K562 (cell line): ENCODE measurements around the gene ABCG5. TPM values are rescaled to one million over a fixed set of nuclear protein-coding genes. Genes with fewer than 3 reads are reported as not detected.
A peak's percentile ranks its signal among the peaks of the same experiment; 100 is the strongest.

Experiments
- ATAC-seq: fragments of 200-7000 bp; cut with Tn5 transposase; 3 replicates; pipeline ENCODE4 v1.9.1; 2020; ENCODE audit warnings: moderate library complexity
- BruUV-seq: library from RNA; stranded (reverse); fragments of 400-500 nt; replicated peaks from 2 replicates; lab custom pipeline; 2021; lab: Mats Ljungman, UMichigan
- CTCF ChIA-PET: fragments of 300-600 bp; formaldehyde crosslinking; extraction: SDS; loops from one replicate; lab custom pipeline; 2021; ENCODE audit warnings: low intra/inter-chr PET ratio; lab: Yijun Ruan, JAX
- POLR2A ChIA-PET: fragments of 300-600, 350-650 bp; sonication (Branson Sonifier 250); formaldehyde crosslinking; extraction: SDS; loops from one replicate; lab custom pipeline; 2021; ENCODE audit warnings: antibody characterized with exemption, inconsistent platforms; lab: Yijun Ruan, JAX
- DNase-seq, 4 experiments: peaks; one replicate each; pipeline versions ENCODE4 v3.0.0 to v3.0.0-alpha.2; 2011 to 2018; ENCODE audit warnings: low spot score in 3 of 4, mixed read lengths in 3 of 4; ENCODE audit errors: extremely low read depth in 1 of 4
- FAIRE-seq: peaks from 2 replicates; lab custom pipeline; 2011; peaks lifted over from hg19 to GRCh38; lab: Jason Lieb, UNC
- H2AFZ ChIP-seq: 2 replicates; pipeline ENCODE4 v1.6.0; 2011; ENCODE audit warnings: low read depth, low read length, control low read depth, inconsistent platforms
- H3K27ac ChIP-seq: fragments of 200-600 bp; 3 replicates; pipeline ENCODE4 v1.8.0; 2011; ENCODE audit warnings: low read depth, mild to moderate bottlenecking, control low read depth, inconsistent platforms, low read length, moderate library complexity, mixed read lengths; ENCODE audit errors: extremely low read depth
- H3K27me3 ChIP-seq, 2 experiments: fragments of 300-600 bp in 1 of 2; 2 replicates in 1 of 2; 3 replicates in 1 of 2; pipeline versions ENCODE4 v1.6.0 to v1.8.0; 2011; ENCODE audit warnings: inconsistent platforms in 2 of 2, low read length in 2 of 2, mild to moderate bottlenecking in 1 of 2, mixed read lengths in 1 of 2, moderate library complexity in 1 of 2; ENCODE audit not compliant: control insufficient read depth in 2 of 2, insufficient read depth in 2 of 2
- H3K36me3 ChIP-seq: fragments of 300-600 bp; 3 replicates; pipeline ENCODE4 v1.8.0; 2011; ENCODE audit warnings: mild to moderate bottlenecking, low read length, inconsistent platforms; ENCODE audit not compliant: control insufficient read depth, insufficient read depth
- H3K4me1 ChIP-seq, 2 experiments: fragments of 200-600 bp in 1 of 2; replicated peaks in 1 of 2; 2 replicates in 1 of 2; 3 replicates in 1 of 2; pipeline versions ENCODE4 v1.5.1 to v1.8.0; 2011; ENCODE audit warnings: inconsistent platforms in 2 of 2, low read length in 2 of 2, mild to moderate bottlenecking in 1 of 2, mixed read lengths in 1 of 2, moderate library complexity in 1 of 2; ENCODE audit not compliant: control insufficient read depth in 2 of 2, insufficient read depth in 2 of 2
- H3K4me2 ChIP-seq: 2 replicates; pipeline ENCODE4 v1.6.1; 2011; ENCODE audit warnings: low read length, control low read depth, inconsistent platforms, mixed read lengths; ENCODE audit not compliant: insufficient read depth
- H3K4me3 ChIP-seq: fragments of 200-600 bp; sonication (generic), shearing (Covaris generic); 2 replicates; pipeline ENCODE4 v1.5.1; 2016; ENCODE audit warnings: control low read depth, inconsistent platforms
- H3K79me2 ChIP-seq: fragments of 200-600 bp; 3 replicates; pipeline ENCODE4 v1.8.0; 2011; ENCODE audit warnings: low read length, inconsistent platforms; ENCODE audit not compliant: control insufficient read depth, insufficient read depth
- H3K9ac ChIP-seq, 2 experiments: 2 replicates each; pipeline versions ENCODE4 v1.6.0 to v1.6.1; 2011; ENCODE audit warnings: low read depth in 2 of 2, low read length in 2 of 2, control low read depth in 1 of 2, inconsistent platforms in 1 of 2, mild to moderate bottlenecking in 1 of 2, mixed read lengths in 1 of 2; ENCODE audit not compliant: insufficient read depth in 1 of 2
- H3K9me1 ChIP-seq: one replicate; pipeline ENCODE4 v1.6.0; 2011; ENCODE audit warnings: inconsistent platforms, mild to moderate bottlenecking, low read length, moderate library complexity; ENCODE audit not compliant: control insufficient read depth, insufficient read depth
- H3K9me3 ChIP-seq: replicated peaks from 2 replicates; pipeline ENCODE4 v1.5.1; 2011; ENCODE audit warnings: low read depth, low read length, inconsistent platforms; ENCODE audit not compliant: control insufficient read depth, insufficient read depth
- H4K20me1 ChIP-seq: replicated peaks from 2 replicates; pipeline ENCODE4 v1.6.1; 2011; ENCODE audit warnings: low read length, inconsistent platforms, mixed read lengths; ENCODE audit not compliant: control insufficient read depth, insufficient read depth
- CBX1 ChIP-seq: sonication (generic); IDR thresholded peaks from 2 replicates; pipeline ENCODE4 v1.6.1; 2016; ENCODE audit warnings: antibody characterized with exemption, low read depth, mild to moderate bottlenecking
- CBX5 ChIP-seq: IDR thresholded peaks from 2 replicates; pipeline ENCODE4 v1.6.1; 2014; ENCODE audit warnings: low read depth, borderline replicate concordance
- CREB1 ChIP-seq, 2 experiments: sonication (generic) in 1 of 2; formaldehyde crosslinking in 1 of 2; IDR thresholded peaks; 2 replicates each; pipeline versions ENCODE4 v1.6.1 to v1.8.0; 2012 to 2022; ENCODE audit warnings: inconsistent platforms in 1 of 2, mild to moderate bottlenecking in 1 of 2, missing genetic modification reagents in 1 of 2, moderate library complexity in 1 of 2
- ETV1 ChIP-seq: fragments of 450-650 bp; conservative IDR thresholded peaks from 2 replicates; pipeline ENCODE4 v1.6.1; 2016; ENCODE audit warnings: missing genetic modification characterization, control low read depth, low read depth, missing compliant biosample characterization
- FOXP1 ChIP-seq: sonication (generic); formaldehyde crosslinking; IDR thresholded peaks from 2 replicates; pipeline ENCODE4 v1.8.0; 2022; ENCODE audit warnings: mild to moderate bottlenecking, missing genetic modification reagents
- PCBP1 ChIP-seq: fragments of 200-400 bp; formaldehyde crosslinking; IDR thresholded peaks from 2 replicates; pipeline ENCODE4 v1.6.1; 2018; ENCODE audit warnings: mild to moderate bottlenecking, low read depth, low read length; ENCODE audit not compliant: poor library complexity, severe bottlenecking
- PCBP2 ChIP-seq: fragments of 200-400 bp; formaldehyde crosslinking; IDR thresholded peaks from 2 replicates; pipeline ENCODE4 v1.6.1; 2018; ENCODE audit warnings: low read length, low read depth, mild to moderate bottlenecking, moderate library complexity; ENCODE audit not compliant: poor library complexity, severe bottlenecking
- RCOR1 ChIP-seq, 2 experiments: IDR thresholded peaks; 2 replicates each; pipeline ENCODE4 v1.6.1; 2012; ENCODE audit warnings: low read depth in 2 of 2, low read length in 2 of 2, borderline replicate concordance in 1 of 2, improper control_type of control experiment in 1 of 2
- SAFB ChIP-seq: fragments of 200-400 bp; formaldehyde crosslinking; IDR thresholded peaks from 2 replicates; pipeline ENCODE4 v1.6.1; 2017; ENCODE audit warnings: low read depth, low read length, borderline replicate concordance
- SAP30 ChIP-seq: fragments of 200-600 bp; sonication (generic); IDR thresholded peaks from 2 replicates; pipeline ENCODE4 v1.6.1; 2012; ENCODE audit warnings: borderline replicate concordance, low read depth, mild to moderate bottlenecking, moderate library complexity, low read length, control low read depth, inconsistent platforms; ENCODE audit not compliant: insufficient read depth, poor library complexity, severe bottlenecking
- STAG1 ChIP-seq: sonication (generic); formaldehyde crosslinking; IDR thresholded peaks from 2 replicates; pipeline ENCODE4 v1.5.0; 2020; ENCODE audit warnings: missing genetic modification reagents, borderline replicate concordance
- THAP7 ChIP-seq: fragments of 250-450 bp; sonication (Bioruptor Pico); IDR thresholded peaks from 2 replicates; pipeline ENCODE4 v1.5.0; 2021
- ZNF212 ChIP-seq: fragments of 450-650 bp; formaldehyde crosslinking; IDR thresholded peaks from 2 replicates; pipeline ENCODE4 v1.4.0; 2020; ENCODE audit warnings: mild to moderate bottlenecking
- ZNF224 ChIP-seq: sonication (generic); formaldehyde crosslinking; IDR thresholded peaks from 2 replicates; pipeline ENCODE4 v1.8.0; 2022; ENCODE audit warnings: mild to moderate bottlenecking, missing genetic modification reagents
- ZNF23 ChIP-seq: fragments of 250-450 bp; sonication (Bioruptor Pico); IDR thresholded peaks from 2 replicates; pipeline ENCODE4 v1.4.0; 2020; ENCODE audit warnings: mild to moderate bottlenecking
- ZNF280B ChIP-seq: fragments of 250-450 bp; sonication (Bioruptor Pico); IDR thresholded peaks from 2 replicates; pipeline ENCODE4 v1.5.1; 2021; ENCODE audit warnings: mild to moderate bottlenecking
- ZNF707 ChIP-seq: fragments of 250-450 bp; sonication (Bioruptor Pico); conservative IDR thresholded peaks from 2 replicates; pipeline ENCODE4 v1.8.0; 2022; ENCODE audit warnings: inconsistent platforms, mild to moderate bottlenecking, moderate library complexity
- ZNF764 ChIP-seq: fragments of 250-450 bp; sonication (Bioruptor Pico); IDR thresholded peaks from 2 replicates; pipeline ENCODE4 v1.4.0; 2020; ENCODE audit warnings: low read depth, mild to moderate bottlenecking, moderate library complexity
- WGBS: fragments of 100-300 bp; shearing (Covaris generic); methylation state at CpG from one replicate; pipeline ENCODE4 v1.1.6; 2016; ENCODE audit warnings: low coverage, mixed read lengths; ENCODE audit not compliant: insufficient coverage; ENCODE audit errors: missing lambda C conversion rate; 5-methylcytosine and 5-hydroxymethylcytosine counted together
- in situ Hi-C: fragments of 300-500 bp; cut with MboI; formaldehyde crosslinking; loops from 4 replicates; pipeline ENCODE4 v1.15.0; 2018; ENCODE audit warnings: inconsistent platforms, mixed read lengths
- intact Hi-C: fragments of 100-400 bp; cut with micrococcal nuclease; formaldehyde crosslinking; loops from 2 replicates; pipeline ENCODE4 v1.14.2; 2022
- polyA plus RNA-seq, 8 experiments: library from polyadenylated mRNA; depleted of rRNA in 4 of 8; stranded (reverse) in 5 of 8; unstranded in 3 of 8; fragments of >200 nt; fragmentation: Nextera tagmentation in 2 of 8; fragmentation: Illumina TruSeq in 1 of 8; extraction: Ambion mirVana in 2 of 8; extraction: Trizol in 1 of 8; gene quantifications; 2 replicates each; pipeline versions ENCODE4 v1.2.1 to v1.2.3, GENCODE V29; 2011 to 2014; ENCODE audit warnings: inconsistent platforms in 1 of 8, missing spikeins in 1 of 8
- total RNA-seq, 7 experiments: library from RNA; depleted of rRNA in 6 of 7; stranded (reverse); fragments of >200 nt in 6 of 7; fragmentation: Illumina TruSeq in 2 of 7; extraction: Trizol in 2 of 7; gene quantifications; 2 replicates each; pipeline versions ENCODE4 v1.2.1 to v1.2.3, GENCODE V29; 2011 to 2021; ENCODE audit warnings: low replicate concordance in 1 of 7

The ABCG5 gene
- total and polyA plus RNA-seq, 9 of the 15 experiments (the other 6 are each of a cell fraction or from before 2014, with no cell fraction given) = 0.01 TPM; not detected in 7

- TF ChIP-seq ZNF280B (no peak), PCBP2 (no peak), ZNF764 (no peak), ZNF224 (no peak), PCBP1 (no peak), ZNF23 (no peak), ZNF212 (no peak), CBX5 (no peak)
These were observed 40.6 kb upstream of the ABCG5 start (continued) for GRCh38 chr2:43879261-43879660.

- Histone ChIP-seq H3K36me3 (no peaks in the 10 kb centered on the region), H4K20me1 (peaks cover 4% of the 10 kb centered on the region; the same call in 1 of the 2 replicates), H3K4me1 (no peaks in the 10 kb centered on the region), H3K9me1 (no peaks in the 10 kb centered on the region), H3K9ac (no peak overlapping the region), H3K27ac (no peak overlapping the region), H3K27me3 (peaks cover 18 to 41% of the 10 kb centered on the region in 2 experiments; a peak in 4 of 5 replicates), H3K9me3 (no peaks in the 10 kb centered on the region), H3K79me2 (no peaks in the 10 kb centered on the region), H3K4me3 (no peak overlapping the region), H2AFZ (no peak overlapping the region), H3K4me2 (no peak overlapping the region; the same call in 1 of the 2 replicates)
- ATAC-seq (peak; percentile 93), FAIRE-seq (peak; percentile 94), DNase-seq (peak; percentile 73 to 81 (median 78))
- no TSS peak for BruUV-seq
- intact Hi-C loops = loop anchor here (2.0 to 10.0 kb wide), 5 partner anchors 76 to 1079 kb away; no protein-coding TSS in a partner anchor
- WGBS = 25% methylated on average over 16 of the region's 16 CpGs
- ChIA-PET POLR2A (interaction anchor here (0.6 to 1.0 kb wide), 4 partner anchors 12 to 55 kb away, joined by 3 to 4 read pairs (median 3); no protein-coding TSS in a partner anchor), CTCF (interaction anchor here (0.6 to 1.0 kb wide), 2 partner anchors 269 to 413 kb away, joined by 4 read pairs; no protein-coding TSS in a partner anchor)
- in situ Hi-C loops = no loop called here
- peak; percentile 80; the same call in 1 of the 2 replicates for TF ChIP-seq STAG1 (CRISPR knock-in tag)
- no peak for TF ChIP-seq FOXP1 (CRISPR knock-in tag)
- no peak for TF ChIP-seq THAP7
- TF ChIP-seq CBX1 = no peak
- TF ChIP-seq ETV1 (tag) = peak; percentile 95
- no peak for TF ChIP-seq SAP30
- no peak for TF ChIP-seq CREB1 (IDR thresholded peaks at IDR 0.05)
- no peak for TF ChIP-seq CREB1 (CRISPR knock-in tag; IDR thresholded peaks at IDR 0.05)
- TF ChIP-seq SAFB = no peak
- 0 out of 4 replicates have a peak, but pooled peaks of 1 of the 2 experiments have one; percentile 41 for TF ChIP-seq RCOR1 (IDR thresholded peaks at IDR 0.05; ENCODE audit: borderline replicate concordance in 1 of 2, low read depth in 2 of 2, low read length in 2 of 2)
- TF ChIP-seq ZNF707 (CRISPR knock-in tag) = no peak
These were observed 39.3 kb upstream of the ABCG5 start for GRCh38 chr2:43877782-43878464.
